Measurements from ENCODE around the gene GNE.

DNA sequence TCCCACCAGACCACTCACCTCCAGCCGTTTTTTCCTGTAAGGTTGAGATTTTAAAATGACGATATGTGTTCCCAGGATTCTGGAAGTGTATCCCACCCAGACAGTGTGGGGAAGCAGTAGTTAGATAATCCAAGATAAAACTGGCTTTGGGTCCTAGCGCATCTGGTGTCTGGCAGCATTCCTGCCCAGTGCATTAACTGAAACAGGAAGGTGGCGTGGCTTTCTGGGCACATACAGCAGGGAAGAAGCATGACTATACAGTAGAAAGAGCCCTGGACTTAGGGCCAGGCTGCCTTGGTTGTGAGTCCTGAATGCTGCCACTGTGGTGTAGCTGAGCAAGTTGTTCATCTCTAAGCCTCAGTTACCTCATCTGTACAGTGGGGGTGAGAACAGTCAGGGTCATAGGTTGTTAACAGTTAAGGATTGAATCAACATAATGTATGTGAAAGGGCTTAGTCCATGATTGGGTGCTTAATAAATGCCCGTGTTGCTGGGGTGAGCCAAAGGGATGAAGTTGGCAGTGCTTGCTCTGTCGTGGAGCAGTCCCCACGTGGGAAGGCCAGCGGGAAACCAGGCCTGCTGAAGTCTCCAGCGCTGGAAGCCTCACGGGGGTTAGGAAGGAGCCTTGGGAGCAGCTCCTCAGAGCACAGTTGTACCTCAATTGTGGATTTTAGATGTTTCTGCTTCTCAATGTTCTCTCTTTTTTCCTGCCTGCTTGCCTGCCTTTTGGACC is 49.6 kb downstream of the GNE start:
- TF ChIP-seq, protein P1, sequence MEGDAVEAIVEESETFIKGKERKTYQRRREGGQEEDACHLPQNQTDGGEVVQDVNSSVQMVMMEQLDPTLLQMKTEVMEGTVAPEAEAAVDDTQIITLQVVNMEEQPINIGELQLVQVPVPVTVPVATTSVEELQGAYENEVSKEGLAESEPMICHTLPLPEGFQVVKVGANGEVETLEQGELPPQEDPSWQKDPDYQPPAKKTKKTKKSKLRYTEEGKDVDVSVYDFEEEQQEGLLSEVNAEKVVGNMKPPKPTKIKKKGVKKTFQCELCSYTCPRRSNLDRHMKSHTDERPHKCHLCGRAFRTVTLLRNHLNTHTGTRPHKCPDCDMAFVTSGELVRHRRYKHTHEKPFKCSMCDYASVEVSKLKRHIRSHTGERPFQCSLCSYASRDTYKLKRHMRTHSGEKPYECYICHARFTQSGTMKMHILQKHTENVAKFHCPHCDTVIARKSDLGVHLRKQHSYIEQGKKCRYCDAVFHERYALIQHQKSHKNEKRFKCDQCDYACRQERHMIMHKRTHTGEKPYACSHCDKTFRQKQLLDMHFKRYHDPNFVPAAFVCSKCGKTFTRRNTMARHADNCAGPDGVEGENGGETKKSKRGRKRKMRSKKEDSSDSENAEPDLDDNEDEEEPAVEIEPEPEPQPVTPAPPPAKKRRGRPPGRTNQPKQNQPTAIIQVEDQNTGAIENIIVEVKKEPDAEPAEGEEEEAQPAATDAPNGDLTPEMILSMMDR (optimal IDR thresholded peaks at IDR 0.05 in 1 of 3, IDR thresholded peaks at IDR 0.05 in 1 of 3, conservative IDR thresholded peaks at IDR 0.05 in 1 of 3; ENCODE audit: extremely low read depth in 1 of 3, insufficient read depth in 2 of 3, low read length in 3 of 3) = no peak
- TF ChIP-seq EZH2 (IDR thresholded peaks at IDR 0.05; ENCODE audit: low read length) = no peak
